Measurements from ENCODE around the gene WSB1.

Gene WSB1

GRCh38 chr17:27355419-27355818 lies 61.5 kb downstream of the WSB1 start:
- no peak for TF ChIP-seq CTCF (IDR thresholded peaks at IDR 0.05; ENCODE audit: low read depth, low read length, missing control alignments)

DNA sequence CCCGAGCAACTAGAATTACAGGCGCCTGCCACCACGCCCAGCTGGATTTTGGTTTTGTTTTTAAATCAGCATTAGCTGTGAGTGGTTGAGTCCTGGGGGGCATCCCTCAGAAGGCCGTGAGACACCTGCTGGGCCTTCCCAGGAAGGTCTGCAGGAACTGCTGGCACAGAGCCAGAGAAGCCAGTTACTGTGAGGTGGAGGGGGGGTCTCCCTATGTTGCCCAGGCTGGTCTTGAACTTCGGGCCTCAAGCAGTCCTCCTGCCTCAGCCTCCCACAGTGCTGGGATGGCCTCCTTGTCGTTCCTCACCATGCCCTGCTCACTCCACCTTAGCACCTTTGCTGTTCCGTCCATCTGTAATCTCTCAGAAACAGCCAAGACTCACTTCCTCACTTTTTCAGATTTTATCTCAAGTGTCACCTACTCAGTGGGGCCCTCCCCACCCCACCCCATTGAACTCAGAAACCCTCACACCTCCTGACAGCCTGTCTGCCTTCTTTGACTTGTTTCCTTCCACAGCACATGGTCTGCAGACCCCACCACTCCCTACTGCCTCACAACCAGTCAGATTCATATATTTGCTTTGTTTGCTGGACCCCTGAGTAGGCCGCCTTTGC lies 62.3 kb downstream of the WSB1 start:
- H3K4me3 ChIP-seq (ENCODE audit: low read depth, low read length): no peak overlapping the region
- no peak for DNase-seq (ENCODE audit: low read depth)
- TF ChIP-seq CTCF (IDR thresholded peaks at IDR 0.05; ENCODE audit: low read depth, low read length, missing control alignments): no peak

More at GRCh38 chr17:27355419-27355818, 61.5 kb downstream of the WSB1 start:
- no peak overlapping the region for H3K4me3 ChIP-seq (ENCODE audit: low read depth, low read length)
- no peak for DNase-seq (ENCODE audit: low read depth)

- no peak for TF ChIP-seq CTCF (IDR thresholded peaks at IDR 0.05; ENCODE audit: low read depth, low read length, missing control alignments)
- no peak for DNase-seq (ENCODE audit: low read depth)
- H3K4me3 ChIP-seq (ENCODE audit: low read depth, low read length): no peak overlapping the region
These were observed 63.3 kb downstream of the WSB1 start for GRCh38 chr17:27357236-27357635.

GRCh38 chr17:27360507-27360906 lies 66.6 kb downstream of the WSB1 start:
- no peak for DNase-seq (ENCODE audit: low read depth)
- TF ChIP-seq CTCF (IDR thresholded peaks at IDR 0.05; ENCODE audit: low read depth, low read length, missing control alignments): no peak
- H3K4me3 ChIP-seq (ENCODE audit: low read depth, low read length): no peak overlapping the region

DNA sequence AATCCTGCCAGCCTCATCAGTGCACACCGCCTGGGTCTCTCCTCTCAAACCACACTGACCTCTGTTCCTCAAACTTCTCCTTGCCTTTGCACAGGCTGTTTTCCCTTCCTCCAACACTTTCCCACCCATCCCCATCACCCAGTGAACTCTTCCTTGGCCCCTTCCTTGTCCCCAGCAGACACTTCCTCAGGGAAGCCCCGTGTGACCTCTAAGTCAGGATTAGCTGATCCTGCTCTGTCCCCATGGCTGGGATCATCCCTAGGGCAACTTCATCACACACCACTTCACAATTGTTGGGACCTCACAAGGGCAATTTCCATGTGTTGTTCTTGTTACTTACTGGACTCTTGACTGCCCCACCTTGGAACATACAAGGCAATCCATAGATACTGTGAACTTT lies 67.8 kb downstream of the WSB1 start:
- no peak for TF ChIP-seq CTCF (IDR thresholded peaks at IDR 0.05; ENCODE audit: low read depth, low read length, missing control alignments)
- H3K4me3 ChIP-seq (ENCODE audit: low read depth, low read length): no peak overlapping the region
- DNase-seq (ENCODE audit: low read depth): no peak

DNA sequence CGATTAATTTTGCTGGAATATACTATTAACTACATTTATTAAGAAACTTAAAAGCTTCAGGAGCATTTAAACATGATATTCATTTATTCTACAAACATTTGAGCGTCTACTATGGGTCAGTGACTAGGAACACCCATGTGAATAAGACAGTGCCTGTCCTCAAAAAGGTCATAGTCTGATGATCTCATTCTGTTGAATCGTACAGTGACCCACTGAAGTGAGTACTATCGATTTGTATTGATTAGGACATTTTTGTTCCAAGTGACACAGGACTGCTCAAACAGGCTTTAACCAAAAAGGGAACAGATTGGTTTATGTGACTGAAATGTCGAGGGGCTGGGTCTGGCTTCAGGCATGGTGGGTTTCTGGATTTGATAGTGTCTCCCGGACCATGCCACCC lies 68.6 kb downstream of the WSB1 start:
- no peak for TF ChIP-seq CTCF (IDR thresholded peaks at IDR 0.05; ENCODE audit: low read depth, low read length, missing control alignments)
- DNase-seq (ENCODE audit: low read depth): no peak
- no peak overlapping the region for H3K4me3 ChIP-seq (ENCODE audit: low read depth, low read length)

GRCh38 chr17:27362909-27363308 lies 69.0 kb downstream of the WSB1 start:
- TF ChIP-seq CTCF (IDR thresholded peaks at IDR 0.05; ENCODE audit: low read depth, low read length, missing control alignments): no peak
- DNase-seq (ENCODE audit: low read depth): no peak
- no peak overlapping the region for H3K4me3 ChIP-seq (ENCODE audit: low read depth, low read length)

Measured in GM12864 (cell line).